GM23338 (cell line): ENCODE results near the gene MRPL24.

Experiments used
- EZH2 ChIP-seq: fragments of 200-600 bp; sonication (generic); IDR thresholded peaks from one replicate; pipeline ENCODE4 v1.8.0; 2017; ENCODE audit warnings: antibody characterized with exemption, mild to moderate bottlenecking, low read depth; ENCODE audit not compliant: unreplicated experiment
- TF ChIP-seq, protein P1 (sequence below), 2 experiments: fragments of 200-600 bp in 1 of 2; sonication (generic) in 1 of 2; conservative IDR thresholded peaks; 2 replicates each; pipeline versions ENCODE4 v1.5.1 to v1.6.1; 2016 to 2017; ENCODE audit warnings: antibody characterized with exemption in 2 of 2, low read depth in 2 of 2, mild to moderate bottlenecking in 2 of 2, moderate library complexity in 1 of 2

DNA sequence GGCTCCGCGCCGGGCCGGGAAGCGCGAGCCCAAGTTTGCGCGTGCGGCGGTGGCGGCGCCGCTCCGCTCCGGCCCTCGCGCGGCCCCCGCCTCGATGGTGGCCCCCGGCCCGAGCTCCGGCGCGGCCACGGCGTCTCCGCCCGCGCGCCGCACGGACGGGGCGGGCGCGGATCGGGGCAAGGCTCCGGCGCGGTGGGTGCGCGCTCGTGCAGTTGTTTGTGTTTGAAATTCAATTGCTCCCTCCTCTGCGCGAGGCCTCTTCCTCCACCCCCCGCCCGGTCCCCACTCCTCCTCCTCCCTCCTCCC, 10.5 kb upstream of the MRPL24 start, which contains the start of gene HDGF:
- TF ChIP-seq, protein P1, sequence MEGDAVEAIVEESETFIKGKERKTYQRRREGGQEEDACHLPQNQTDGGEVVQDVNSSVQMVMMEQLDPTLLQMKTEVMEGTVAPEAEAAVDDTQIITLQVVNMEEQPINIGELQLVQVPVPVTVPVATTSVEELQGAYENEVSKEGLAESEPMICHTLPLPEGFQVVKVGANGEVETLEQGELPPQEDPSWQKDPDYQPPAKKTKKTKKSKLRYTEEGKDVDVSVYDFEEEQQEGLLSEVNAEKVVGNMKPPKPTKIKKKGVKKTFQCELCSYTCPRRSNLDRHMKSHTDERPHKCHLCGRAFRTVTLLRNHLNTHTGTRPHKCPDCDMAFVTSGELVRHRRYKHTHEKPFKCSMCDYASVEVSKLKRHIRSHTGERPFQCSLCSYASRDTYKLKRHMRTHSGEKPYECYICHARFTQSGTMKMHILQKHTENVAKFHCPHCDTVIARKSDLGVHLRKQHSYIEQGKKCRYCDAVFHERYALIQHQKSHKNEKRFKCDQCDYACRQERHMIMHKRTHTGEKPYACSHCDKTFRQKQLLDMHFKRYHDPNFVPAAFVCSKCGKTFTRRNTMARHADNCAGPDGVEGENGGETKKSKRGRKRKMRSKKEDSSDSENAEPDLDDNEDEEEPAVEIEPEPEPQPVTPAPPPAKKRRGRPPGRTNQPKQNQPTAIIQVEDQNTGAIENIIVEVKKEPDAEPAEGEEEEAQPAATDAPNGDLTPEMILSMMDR (conservative IDR thresholded peaks at IDR 0.05; ENCODE audit: low read depth in 2 of 2) = no peak
- no peak for TF ChIP-seq EZH2
